PFSK-1 (cell line): ENCODE data around the gene PRLR.

Experiments
- FOXP2 ChIP-seq: optimal IDR thresholded peaks from 2 replicates; pipeline ENCODE3; 2011; ENCODE audit warnings: borderline replicate concordance, control low read depth, inconsistent platforms; ENCODE audit not compliant: insufficient read depth; ENCODE audit errors: extremely low read length, extremely low read depth
- POLR2AphosphoS5 ChIP-seq: IDR thresholded peaks from 2 replicates; pipeline ENCODE4 v1.6.1; 2012; ENCODE audit warnings: low read depth, mild to moderate bottlenecking, control low read depth, low read length, moderate library complexity
- SIN3A ChIP-seq: IDR thresholded peaks from 2 replicates; pipeline ENCODE4 v1.6.1; 2012; ENCODE audit warnings: mild to moderate bottlenecking, low read length, moderate library complexity, borderline replicate concordance; ENCODE audit not compliant: insufficient read depth
- TAF1 ChIP-seq: IDR thresholded peaks from 2 replicates; pipeline ENCODE4 v1.6.1; 2012; ENCODE audit warnings: low read length, control low read depth, borderline replicate concordance; ENCODE audit not compliant: insufficient read depth
- TF ChIP-seq, protein P1 (sequence below), 2 experiments: IDR thresholded peaks; 2 replicates each; pipeline versions ENCODE4 v1.6.1 to v1.8.0; 2011 to 2012; ENCODE audit warnings: low read depth in 2 of 2, low read length in 2 of 2, control low read depth in 1 of 2, inconsistent platforms in 1 of 2, mild to moderate bottlenecking in 1 of 2, moderate library complexity in 1 of 2; ENCODE audit not compliant: insufficient read depth in 1 of 2

DNA sequence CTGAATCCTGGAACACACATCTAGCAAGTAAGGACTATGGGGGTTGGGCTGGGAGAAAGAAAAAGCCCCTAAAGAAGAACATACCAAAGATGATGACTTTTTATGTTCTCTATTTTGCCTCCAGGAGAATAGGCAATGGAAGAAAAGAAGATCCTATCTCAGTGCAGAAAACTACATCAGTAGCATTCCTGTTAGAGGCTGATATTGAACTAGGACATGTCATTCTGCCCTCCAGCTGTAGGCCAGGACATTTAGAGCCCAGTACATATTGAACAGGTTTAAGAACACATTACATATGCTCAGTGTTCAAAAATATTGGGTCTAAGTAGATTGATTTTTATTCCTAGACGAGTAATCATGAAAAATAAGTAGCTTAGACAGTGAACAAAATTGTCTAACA lies 24.7 kb downstream of the PRLR start:
- no peak for TF ChIP-seq TAF1
- no peak for TF ChIP-seq POLR2AphosphoS5
- TF ChIP-seq, protein P1, sequence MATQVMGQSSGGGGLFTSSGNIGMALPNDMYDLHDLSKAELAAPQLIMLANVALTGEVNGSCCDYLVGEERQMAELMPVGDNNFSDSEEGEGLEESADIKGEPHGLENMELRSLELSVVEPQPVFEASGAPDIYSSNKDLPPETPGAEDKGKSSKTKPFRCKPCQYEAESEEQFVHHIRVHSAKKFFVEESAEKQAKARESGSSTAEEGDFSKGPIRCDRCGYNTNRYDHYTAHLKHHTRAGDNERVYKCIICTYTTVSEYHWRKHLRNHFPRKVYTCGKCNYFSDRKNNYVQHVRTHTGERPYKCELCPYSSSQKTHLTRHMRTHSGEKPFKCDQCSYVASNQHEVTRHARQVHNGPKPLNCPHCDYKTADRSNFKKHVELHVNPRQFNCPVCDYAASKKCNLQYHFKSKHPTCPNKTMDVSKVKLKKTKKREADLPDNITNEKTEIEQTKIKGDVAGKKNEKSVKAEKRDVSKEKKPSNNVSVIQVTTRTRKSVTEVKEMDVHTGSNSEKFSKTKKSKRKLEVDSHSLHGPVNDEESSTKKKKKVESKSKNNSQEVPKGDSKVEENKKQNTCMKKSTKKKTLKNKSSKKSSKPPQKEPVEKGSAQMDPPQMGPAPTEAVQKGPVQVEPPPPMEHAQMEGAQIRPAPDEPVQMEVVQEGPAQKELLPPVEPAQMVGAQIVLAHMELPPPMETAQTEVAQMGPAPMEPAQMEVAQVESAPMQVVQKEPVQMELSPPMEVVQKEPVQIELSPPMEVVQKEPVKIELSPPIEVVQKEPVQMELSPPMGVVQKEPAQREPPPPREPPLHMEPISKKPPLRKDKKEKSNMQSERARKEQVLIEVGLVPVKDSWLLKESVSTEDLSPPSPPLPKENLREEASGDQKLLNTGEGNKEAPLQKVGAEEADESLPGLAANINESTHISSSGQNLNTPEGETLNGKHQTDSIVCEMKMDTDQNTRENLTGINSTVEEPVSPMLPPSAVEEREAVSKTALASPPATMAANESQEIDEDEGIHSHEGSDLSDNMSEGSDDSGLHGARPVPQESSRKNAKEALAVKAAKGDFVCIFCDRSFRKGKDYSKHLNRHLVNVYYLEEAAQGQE (IDR thresholded peaks at IDR 0.05; ENCODE audit: insufficient read depth in 1 of 2, low read depth in 2 of 2, low read length in 2 of 2): no peak
- no peak for TF ChIP-seq SIN3A
- no peak for TF ChIP-seq FOXP2
